Neural cell (in vitro differentiated cells): ENCODE measurements around the gene CROCC2. TPM values are rescaled to one million over a fixed set of nuclear protein-coding genes. Genes with fewer than 3 reads are reported as not detected.

Experiments used
- H2AFZ ChIP-seq: fragments of 200-600, 300-800 bp; sonication (generic), shearing (Covaris generic); 2 replicates; pipeline ENCODE4 v1.6.0; 2014; ENCODE audit warnings: low read depth, mild to moderate bottlenecking, antibody characterized with exemption, low read length, moderate library complexity
- H3F3A ChIP-seq: fragments of 200-600 bp; shearing (Covaris generic); 2 replicates; pipeline ENCODE4 v1.6.1; 2016; ENCODE audit warnings: mild to moderate bottlenecking, moderate library complexity, mixed read lengths, antibody characterized with exemption, low read length; ENCODE audit not compliant: insufficient read depth, poor library complexity, severe bottlenecking
- H3K27ac ChIP-seq: fragments of 200-600, 300-800 bp; sonication (generic), shearing (Covaris generic); 2 replicates; pipeline ENCODE4 v1.5.1; 2014; ENCODE audit warnings: mild to moderate bottlenecking, low read length, moderate library complexity
- H3K27me3 ChIP-seq: fragments of 300-800, 200-600 bp; sonication (generic), shearing (Covaris generic); 2 replicates; pipeline ENCODE4 v1.6.0; 2014; ENCODE audit warnings: mild to moderate bottlenecking, low read depth, low read length, moderate library complexity; ENCODE audit not compliant: insufficient read depth
- H3K36me3 ChIP-seq: fragments of 300-800, 200-600 bp; sonication (generic), shearing (Covaris generic); 2 replicates; pipeline ENCODE4 v1.5.1; 2014; ENCODE audit warnings: mild to moderate bottlenecking, antibody characterized with exemption, low read length, moderate library complexity; ENCODE audit not compliant: insufficient read depth
- H3K4me2 ChIP-seq: fragments of 300-800, 200-600 bp; sonication (generic), shearing (Covaris generic); 2 replicates; pipeline ENCODE4 v1.6.0; 2014; ENCODE audit warnings: mild to moderate bottlenecking, low read length
- H3K4me3 ChIP-seq: fragments of 300-800, 200-600 bp; sonication (generic), shearing (Covaris generic); 2 replicates; pipeline ENCODE4 v1.5.1; 2014; ENCODE audit warnings: mild to moderate bottlenecking, low read length, moderate library complexity
- H3K79me2 ChIP-seq: fragments of 200-600 bp; shearing (Covaris generic); replicated peaks from 2 replicates; pipeline ENCODE4 v1.6.0; 2014; ENCODE audit warnings: mild to moderate bottlenecking, low read length, moderate library complexity; ENCODE audit not compliant: insufficient read depth
- H3K9ac ChIP-seq: fragments of 300-800, 200-600 bp; sonication (generic), shearing (Covaris generic); 2 replicates; pipeline ENCODE4 v1.6.1; 2016; ENCODE audit warnings: mild to moderate bottlenecking, low read length, mixed read lengths
- H3K9me2 ChIP-seq: fragments of 200-600 bp; shearing (Covaris generic); 2 replicates; pipeline ENCODE4 v1.6.1; 2016; ENCODE audit warnings: mild to moderate bottlenecking, low read length, mixed read lengths; ENCODE audit not compliant: insufficient read depth
- H3K9me3 ChIP-seq: fragments of 200-600, 300-800 bp; sonication (generic), shearing (Covaris generic); 2 replicates; pipeline ENCODE4 v1.6.1; 2016; ENCODE audit warnings: mild to moderate bottlenecking, mixed run types, low read length, moderate library complexity, mixed read lengths
- H4K20me1 ChIP-seq: fragments of 200-600 bp; shearing (Covaris generic); 2 replicates; pipeline ENCODE4 v1.6.1; 2016; ENCODE audit warnings: mild to moderate bottlenecking, mixed run types; ENCODE audit not compliant: insufficient read depth
- EP300 ChIP-seq: fragments of 450-650 bp; conservative IDR thresholded peaks from 2 replicates; pipeline ENCODE4 v1.6.1; 2014; ENCODE audit warnings: antibody characterized with exemption, mild to moderate bottlenecking, moderate library complexity; ENCODE audit not compliant: poor library complexity, severe bottlenecking
- EZH2 ChIP-seq: fragments of 200-600, 300-800 bp; shearing (Covaris generic), sonication (generic); IDR thresholded peaks from 2 replicates; pipeline ENCODE4 v1.6.1; 2014; ENCODE audit warnings: antibody characterized with exemption, low read length, borderline replicate concordance, mild to moderate bottlenecking; ENCODE audit not compliant: insufficient read depth, poor library complexity, severe bottlenecking
- MXI1 ChIP-seq: fragments of 450-650 bp; conservative IDR thresholded peaks from 2 replicates; pipeline ENCODE4 v1.6.1; 2014; ENCODE audit warnings: antibody characterized with exemption, mild to moderate bottlenecking; ENCODE audit not compliant: poor library complexity, severe bottlenecking
- POLR2AphosphoS5 ChIP-seq: IDR thresholded peaks from 2 replicates; pipeline ENCODE4 v1.6.1; 2012
- RAD21 ChIP-seq: fragments of 450-650 bp; conservative IDR thresholded peaks from 2 replicates; pipeline ENCODE4 v1.6.1; 2014; ENCODE audit warnings: antibody characterized with exemption, mild to moderate bottlenecking, moderate library complexity
- SMC3 ChIP-seq: fragments of 450-650 bp; conservative IDR thresholded peaks from 2 replicates; pipeline ENCODE4 v1.6.1; 2014; ENCODE audit warnings: antibody characterized with exemption, mild to moderate bottlenecking, moderate library complexity; ENCODE audit not compliant: poor library complexity
- TAF1 ChIP-seq: IDR thresholded peaks from 2 replicates; pipeline ENCODE4 v1.6.1; 2012; ENCODE audit warnings: low read depth
- polyA plus RNA-seq: library from polyadenylated mRNA; depleted of rRNA; stranded (reverse); fragments of >200 nt; gene quantifications from 2 replicates; pipeline ENCODE4 v1.2.3, GENCODE V29; 2014
- TF ChIP-seq, protein P1 (sequence below): fragments of 450-650 bp; IDR thresholded peaks from 2 replicates; pipeline ENCODE4 v1.5.1; 2014; ENCODE audit warnings: antibody characterized with exemption, mild to moderate bottlenecking, moderate library complexity; ENCODE audit not compliant: poor library complexity, severe bottlenecking
- TF ChIP-seq, protein P2 (sequence below): IDR thresholded peaks from 2 replicates; pipeline ENCODE4 v1.6.1; 2012; ENCODE audit warnings: borderline replicate concordance

CROCC2 gene
- polyA plus RNA-seq, 1 donor from 2014 or later: 0.09 TPM

DNA sequence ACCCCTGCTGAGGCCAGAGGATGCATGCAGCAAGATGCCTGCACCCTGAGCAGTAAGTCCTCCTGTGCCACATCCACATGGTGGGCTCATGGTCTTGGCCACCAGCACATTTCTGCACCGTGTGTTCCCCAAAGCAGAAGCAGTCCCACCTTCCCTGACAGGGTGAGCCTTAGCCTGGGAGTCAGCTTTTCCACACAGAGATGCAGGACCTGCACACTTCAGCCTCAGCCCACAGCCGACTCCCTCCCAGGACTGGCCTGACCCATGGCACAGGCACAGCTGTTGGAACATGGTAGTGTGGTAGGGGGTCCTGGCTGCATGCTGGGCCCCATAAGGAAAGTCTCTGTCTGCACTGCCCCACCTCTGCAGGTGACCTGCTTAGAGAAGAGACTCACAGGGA lies 97.2 kb downstream of the CROCC2 start:
- Histone ChIP-seq H2AFZ (no peak overlapping the region), H3K9me3 (peaks cover 5% of the 10 kb centered on the region), H3K4me2 (no peak overlapping the region), H3K27ac (no peak overlapping the region), H3K4me3 (no peak overlapping the region), H4K20me1 (no peaks in the 10 kb centered on the region), H3K9ac (no peak overlapping the region), H3K9me2 (no peaks in the 10 kb centered on the region), H3K79me2 (no peaks in the 10 kb centered on the region), H3K27me3 (peaks cover 28% of the 10 kb centered on the region), H3F3A (no peaks in the 10 kb centered on the region), H3K36me3 (no peaks in the 10 kb centered on the region)
- TF ChIP-seq MXI1 (no peak), SMC3 (no peak), POLR2AphosphoS5 (no peak), TAF1 (no peak), EP300 (no peak), RAD21 (no peak), EZH2 (no peak)
- TF ChIP-seq, protein P1, sequence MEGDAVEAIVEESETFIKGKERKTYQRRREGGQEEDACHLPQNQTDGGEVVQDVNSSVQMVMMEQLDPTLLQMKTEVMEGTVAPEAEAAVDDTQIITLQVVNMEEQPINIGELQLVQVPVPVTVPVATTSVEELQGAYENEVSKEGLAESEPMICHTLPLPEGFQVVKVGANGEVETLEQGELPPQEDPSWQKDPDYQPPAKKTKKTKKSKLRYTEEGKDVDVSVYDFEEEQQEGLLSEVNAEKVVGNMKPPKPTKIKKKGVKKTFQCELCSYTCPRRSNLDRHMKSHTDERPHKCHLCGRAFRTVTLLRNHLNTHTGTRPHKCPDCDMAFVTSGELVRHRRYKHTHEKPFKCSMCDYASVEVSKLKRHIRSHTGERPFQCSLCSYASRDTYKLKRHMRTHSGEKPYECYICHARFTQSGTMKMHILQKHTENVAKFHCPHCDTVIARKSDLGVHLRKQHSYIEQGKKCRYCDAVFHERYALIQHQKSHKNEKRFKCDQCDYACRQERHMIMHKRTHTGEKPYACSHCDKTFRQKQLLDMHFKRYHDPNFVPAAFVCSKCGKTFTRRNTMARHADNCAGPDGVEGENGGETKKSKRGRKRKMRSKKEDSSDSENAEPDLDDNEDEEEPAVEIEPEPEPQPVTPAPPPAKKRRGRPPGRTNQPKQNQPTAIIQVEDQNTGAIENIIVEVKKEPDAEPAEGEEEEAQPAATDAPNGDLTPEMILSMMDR: no peak
- TF ChIP-seq, protein P2, sequence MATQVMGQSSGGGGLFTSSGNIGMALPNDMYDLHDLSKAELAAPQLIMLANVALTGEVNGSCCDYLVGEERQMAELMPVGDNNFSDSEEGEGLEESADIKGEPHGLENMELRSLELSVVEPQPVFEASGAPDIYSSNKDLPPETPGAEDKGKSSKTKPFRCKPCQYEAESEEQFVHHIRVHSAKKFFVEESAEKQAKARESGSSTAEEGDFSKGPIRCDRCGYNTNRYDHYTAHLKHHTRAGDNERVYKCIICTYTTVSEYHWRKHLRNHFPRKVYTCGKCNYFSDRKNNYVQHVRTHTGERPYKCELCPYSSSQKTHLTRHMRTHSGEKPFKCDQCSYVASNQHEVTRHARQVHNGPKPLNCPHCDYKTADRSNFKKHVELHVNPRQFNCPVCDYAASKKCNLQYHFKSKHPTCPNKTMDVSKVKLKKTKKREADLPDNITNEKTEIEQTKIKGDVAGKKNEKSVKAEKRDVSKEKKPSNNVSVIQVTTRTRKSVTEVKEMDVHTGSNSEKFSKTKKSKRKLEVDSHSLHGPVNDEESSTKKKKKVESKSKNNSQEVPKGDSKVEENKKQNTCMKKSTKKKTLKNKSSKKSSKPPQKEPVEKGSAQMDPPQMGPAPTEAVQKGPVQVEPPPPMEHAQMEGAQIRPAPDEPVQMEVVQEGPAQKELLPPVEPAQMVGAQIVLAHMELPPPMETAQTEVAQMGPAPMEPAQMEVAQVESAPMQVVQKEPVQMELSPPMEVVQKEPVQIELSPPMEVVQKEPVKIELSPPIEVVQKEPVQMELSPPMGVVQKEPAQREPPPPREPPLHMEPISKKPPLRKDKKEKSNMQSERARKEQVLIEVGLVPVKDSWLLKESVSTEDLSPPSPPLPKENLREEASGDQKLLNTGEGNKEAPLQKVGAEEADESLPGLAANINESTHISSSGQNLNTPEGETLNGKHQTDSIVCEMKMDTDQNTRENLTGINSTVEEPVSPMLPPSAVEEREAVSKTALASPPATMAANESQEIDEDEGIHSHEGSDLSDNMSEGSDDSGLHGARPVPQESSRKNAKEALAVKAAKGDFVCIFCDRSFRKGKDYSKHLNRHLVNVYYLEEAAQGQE: no peak

GRCh38 chr2:241003830-241004564 lies 97.9 kb downstream of the CROCC2 start:
- H3K9ac ChIP-seq: no peak overlapping the region
- no peak overlapping the region for H3K4me3 ChIP-seq
- no peaks in the 10 kb centered on the region for H3F3A ChIP-seq

More at GRCh38 chr2:241003830-241004564, 97.9 kb downstream of the CROCC2 start:
- no peak for TF ChIP-seq POLR2AphosphoS5
- TF ChIP-seq MXI1: no peak
- TF ChIP-seq, protein P1: no peak
- no peak for TF ChIP-seq SMC3
- no peak for TF ChIP-seq RAD21
- TF ChIP-seq, protein P2: no peak
- no peak for TF ChIP-seq EZH2
- no peak for TF ChIP-seq EP300
- no peak for TF ChIP-seq TAF1
- no peaks in the 10 kb centered on the region for H4K20me1 ChIP-seq
- H3K4me2 ChIP-seq: no peak overlapping the region
- H2AFZ ChIP-seq: no peak overlapping the region
- peaks cover 5% of the 10 kb centered on the region for H3K9me3 ChIP-seq
- H3K36me3 ChIP-seq: no peaks in the 10 kb centered on the region
- H3K9me2 ChIP-seq: no peaks in the 10 kb centered on the region
- H3K79me2 ChIP-seq: no peaks in the 10 kb centered on the region
- H3K27me3 ChIP-seq: peaks cover 27% of the 10 kb centered on the region
- H3K27ac ChIP-seq: no peak overlapping the region
